IMR-90 (cell line): Measurements from ENCODE around the gene FAT2. TPM values are rescaled to one million over a fixed set of nuclear protein-coding genes. Genes with fewer than 3 reads are reported as not detected.

Experiments used
- ATAC-seq: fragments of 200-7000 bp; cut with Tn5 transposase; 2 replicates; pipeline ENCODE4 v1.9.1; 2020; ENCODE audit warnings: low read depth, mild to moderate bottlenecking, moderate library complexity
- BruUV-seq: library from RNA; stranded (reverse); fragments of 400-500 nt; replicated peaks from 2 replicates; lab custom pipeline; 2021; lab: Mats Ljungman, UMichigan
- CTCF ChIA-PET: fragments of 300-600 bp; formaldehyde crosslinking; extraction: SDS; loops from one replicate; lab custom pipeline; 2021; ENCODE audit warnings: antibody characterized with exemption; lab: Yijun Ruan, JAX
- POLR2A ChIA-PET: fragments of 300-600 bp; sonication (Branson Sonifier 250); formaldehyde crosslinking; loops from one replicate; lab custom pipeline; 2022; ENCODE audit warnings: antibody characterized with exemption; ENCODE audit not compliant: unreplicated experiment; lab: Charles Lee
- DNase-seq: peaks from one replicate; pipeline ENCODE4 v3.0.0; 2013
- H2AFZ ChIP-seq: replicated peaks from 2 replicates; pipeline ENCODE3; 2013; ENCODE audit warnings: low read length, mild to moderate bottlenecking; ENCODE audit not compliant: poor library complexity
- H2AK5ac ChIP-seq: 2 replicates; pipeline ENCODE4 v1.6.1; 2013; ENCODE audit warnings: low read depth, low read length, inconsistent platforms
- H2AK9ac ChIP-seq: replicated peaks from 2 replicates; pipeline ENCODE3; 2013; ENCODE audit warnings: mild to moderate bottlenecking, low read depth, low read length, moderate library complexity; ENCODE audit not compliant: poor library complexity
- H2BK120ac ChIP-seq: 2 replicates; pipeline ENCODE4 v1.6.1; 2013; ENCODE audit warnings: low read depth, low read length, inconsistent platforms
- H2BK15ac ChIP-seq: 3 replicates; pipeline ENCODE4 v1.6.1; 2013; ENCODE audit warnings: low read depth, low read length, inconsistent platforms
- H2BK20ac ChIP-seq: 2 replicates; pipeline ENCODE4 v1.6.1; 2013; ENCODE audit warnings: low read depth, mild to moderate bottlenecking, inconsistent platforms, low read length, moderate library complexity
- H2BK5ac ChIP-seq: 2 replicates; pipeline ENCODE4 v1.6.1; 2013; ENCODE audit warnings: mild to moderate bottlenecking, low read depth, low read length, inconsistent platforms; ENCODE audit not compliant: poor library complexity, severe bottlenecking
- H3K14ac ChIP-seq: replicated peaks from 2 replicates; pipeline ENCODE4 v1.6.1; 2013; ENCODE audit warnings: low read depth, low read length, inconsistent platforms
- H3K18ac ChIP-seq: 2 replicates; pipeline ENCODE4 v1.6.1; 2013; ENCODE audit warnings: low read depth, low read length, control low read depth
- H3K23ac ChIP-seq: 2 replicates; pipeline ENCODE4 v1.6.1; 2013; ENCODE audit warnings: low read depth, low read length, inconsistent platforms
- H3K27ac ChIP-seq: 2 replicates; pipeline ENCODE4 v1.5.1; 2013; ENCODE audit warnings: mild to moderate bottlenecking, control low read depth, low read length; ENCODE audit not compliant: insufficient read depth
- H3K27me3 ChIP-seq: 2 replicates; pipeline ENCODE4 v1.6.1; 2013; ENCODE audit warnings: low read length; ENCODE audit not compliant: control insufficient read depth, insufficient read depth
- H3K36me3 ChIP-seq: 2 replicates; pipeline ENCODE4 v1.6.1; 2013; ENCODE audit warnings: low read length, mixed read lengths; ENCODE audit not compliant: control insufficient read depth, insufficient read depth
- H3K4ac ChIP-seq: 2 replicates; pipeline ENCODE4 v1.6.1; 2013; ENCODE audit warnings: low read depth, low read length, inconsistent platforms
- H3K4me1 ChIP-seq: 2 replicates; pipeline ENCODE4 v1.6.1; 2013; ENCODE audit warnings: low read length, mixed read lengths; ENCODE audit not compliant: control insufficient read depth, insufficient read depth
- H3K4me2 ChIP-seq: 2 replicates; pipeline ENCODE4 v1.6.1; 2013; ENCODE audit warnings: low read depth, mild to moderate bottlenecking, control low read depth, low read length, moderate library complexity
- H3K4me3 ChIP-seq: 2 replicates; pipeline ENCODE4 v1.5.1; 2013; ENCODE audit warnings: low read depth, mild to moderate bottlenecking, control low read depth, low read length, moderate library complexity; ENCODE audit not compliant: insufficient read depth
- H3K56ac ChIP-seq: 2 replicates; pipeline ENCODE4 v1.6.1; 2013; ENCODE audit warnings: low read length, inconsistent platforms; ENCODE audit not compliant: insufficient read depth; ENCODE audit errors: extremely low read depth
- H3K79me1 ChIP-seq, 2 experiments: 2 replicates each; pipeline ENCODE4 v1.6.1; 2013; ENCODE audit warnings: low read length in 2 of 2, inconsistent platforms in 1 of 2, low read depth in 1 of 2
- H3K9ac ChIP-seq: 2 replicates; pipeline ENCODE4 v1.6.1; 2013; ENCODE audit warnings: low read depth, low read length, control low read depth
- H3K9me1 ChIP-seq: 2 replicates; pipeline ENCODE4 v1.6.1; 2013; ENCODE audit warnings: low read length, inconsistent platforms; ENCODE audit not compliant: insufficient read depth
- H3K9me3 ChIP-seq: 2 replicates; pipeline ENCODE4 v1.6.1; 2013; ENCODE audit warnings: low read length; ENCODE audit not compliant: control insufficient read depth, insufficient read depth
- H4K20me1 ChIP-seq: 2 replicates; pipeline ENCODE4 v1.6.1; 2013; ENCODE audit warnings: low read length, inconsistent platforms; ENCODE audit not compliant: insufficient read depth
- H4K5ac ChIP-seq: 2 replicates; pipeline ENCODE4 v1.6.1; 2013; ENCODE audit warnings: mild to moderate bottlenecking, low read depth, low read length, control low read depth
- H4K8ac ChIP-seq, 2 experiments: 2 replicates each; pipeline ENCODE4 v1.6.1; 2013; ENCODE audit warnings: low read depth in 2 of 2, low read length in 2 of 2, control low read depth in 1 of 2, inconsistent platforms in 1 of 2
- H4K91ac ChIP-seq: 2 replicates; pipeline ENCODE4 v1.6.1; 2013; ENCODE audit warnings: low read depth, low read length, inconsistent platforms; ENCODE audit not compliant: insufficient read depth
- BHLHE40 ChIP-seq: fragments of 150-350 bp; IDR thresholded peaks from 2 replicates; pipeline ENCODE4 v1.6.1; 2016; ENCODE audit warnings: mild to moderate bottlenecking, low read depth, low read length
- CEBPB ChIP-seq: IDR thresholded peaks from 2 replicates; pipeline ENCODE4 v1.6.1; 2012; ENCODE audit warnings: low read depth, low read length, improper control_type of control experiment
- FOS ChIP-seq: fragments of 150-350 bp; IDR thresholded peaks from 2 replicates; pipeline ENCODE4 v1.6.1; 2016; ENCODE audit warnings: low read depth, low read length
- MAFK ChIP-seq: IDR thresholded peaks from 2 replicates; pipeline ENCODE4 v1.6.1; 2012; ENCODE audit warnings: low read depth, low read length, improper control_type of control experiment
- MAZ ChIP-seq: IDR thresholded peaks from 2 replicates; pipeline ENCODE4 v1.6.1; 2012; ENCODE audit warnings: low read depth, mild to moderate bottlenecking, low read length, improper control_type of control experiment, moderate library complexity, borderline replicate concordance
- NFE2L2 ChIP-seq: fragments of 150-350 bp; IDR thresholded peaks from 2 replicates; pipeline ENCODE4 v1.6.1; 2016; ENCODE audit warnings: low read depth, mild to moderate bottlenecking, low read length
- RAD21 ChIP-seq: IDR thresholded peaks from 2 replicates; pipeline ENCODE4 v1.6.1; 2012; ENCODE audit warnings: low read length, improper control_type of control experiment
- RCOR1 ChIP-seq: IDR thresholded peaks from 2 replicates; pipeline ENCODE4 v1.6.1; 2012; ENCODE audit warnings: mild to moderate bottlenecking, low read length, improper control_type of control experiment; ENCODE audit not compliant: insufficient replicate concordance
- RFX5 ChIP-seq: IDR thresholded peaks from 2 replicates; pipeline ENCODE4 v1.8.0; 2012; ENCODE audit warnings: low read depth, mild to moderate bottlenecking, low read length, moderate library complexity
- SMC3 ChIP-seq: fragments of 150-350 bp; IDR thresholded peaks from 2 replicates; pipeline ENCODE4 v1.6.1; 2016; ENCODE audit warnings: low read depth, mild to moderate bottlenecking, antibody characterized with exemption, low read length, moderate library complexity
- WGBS, 2 experiments: methylation state at CpG; one replicate each; pipeline versions ENCODE4 v1.1.5 to v1.1.7; 2013; ENCODE audit warnings: missing lambda C conversion rate in 2 of 2; ENCODE audit not compliant: insufficient read length in 1 of 2; ENCODE audit errors: extremely low coverage in 2 of 2; 5-methylcytosine and 5-hydroxymethylcytosine counted together
- dilution Hi-C: fragments of 300-500 bp; cut with HindIII; formaldehyde crosslinking; loops from one replicate; pipeline ENCODE4 v1.14.3; 2018; ENCODE audit warnings: low sequenced_read_pairs; ENCODE audit not compliant: unreplicated experiment
- in situ Hi-C: fragments of 300-500 bp; cut with MboI; formaldehyde crosslinking; loops from 3 replicates; pipeline ENCODE4 v1.14.3; 2019; ENCODE audit warnings: low sequenced_read_pairs, inconsistent platforms, mixed read lengths
- intact Hi-C: fragments of 100-400 bp; cut with micrococcal nuclease; formaldehyde crosslinking; loops from 2 replicates; pipeline ENCODE4 v1.10.0; 2022
- polyA plus RNA-seq, 3 experiments: library from polyadenylated mRNA; depleted of rRNA; stranded (reverse); fragments of >200 nt; gene quantifications; 2 replicates each; pipeline ENCODE4 v1.2.3, GENCODE V29; 2012; ENCODE audit warnings: low replicate concordance in 1 of 3
- total RNA-seq: library from RNA; depleted of rRNA; stranded (reverse); fragments of >200 nt; gene quantifications from 2 replicates; pipeline ENCODE4 v1.2.3, GENCODE V29; 2012
- TF ChIP-seq, protein P1 (sequence below): conservative IDR thresholded peaks from 2 replicates; pipeline ENCODE4 v1.5.1; 2012; ENCODE audit warnings: mild to moderate bottlenecking, low read depth, low read length, improper control_type of control experiment
- TF ChIP-seq, protein P2 (sequence below): fragments of 150-350 bp; IDR thresholded peaks from 2 replicates; pipeline ENCODE4 v1.6.1; 2016; ENCODE audit warnings: low read depth, mild to moderate bottlenecking, low read length, moderate library complexity, borderline replicate concordance
- TF ChIP-seq, protein P3 (sequence below): fragments of 150-350 bp; IDR thresholded peaks from 2 replicates; pipeline ENCODE4 v1.6.1; 2017; ENCODE audit warnings: mild to moderate bottlenecking, antibody characterized with exemption, low read length, low read depth

Gene FAT2
- total and polyA plus RNA-seq, 2 of the 4 experiments (the other 2 are of a cell fraction), result under 0.01 to 0.03 TPM

DNA sequence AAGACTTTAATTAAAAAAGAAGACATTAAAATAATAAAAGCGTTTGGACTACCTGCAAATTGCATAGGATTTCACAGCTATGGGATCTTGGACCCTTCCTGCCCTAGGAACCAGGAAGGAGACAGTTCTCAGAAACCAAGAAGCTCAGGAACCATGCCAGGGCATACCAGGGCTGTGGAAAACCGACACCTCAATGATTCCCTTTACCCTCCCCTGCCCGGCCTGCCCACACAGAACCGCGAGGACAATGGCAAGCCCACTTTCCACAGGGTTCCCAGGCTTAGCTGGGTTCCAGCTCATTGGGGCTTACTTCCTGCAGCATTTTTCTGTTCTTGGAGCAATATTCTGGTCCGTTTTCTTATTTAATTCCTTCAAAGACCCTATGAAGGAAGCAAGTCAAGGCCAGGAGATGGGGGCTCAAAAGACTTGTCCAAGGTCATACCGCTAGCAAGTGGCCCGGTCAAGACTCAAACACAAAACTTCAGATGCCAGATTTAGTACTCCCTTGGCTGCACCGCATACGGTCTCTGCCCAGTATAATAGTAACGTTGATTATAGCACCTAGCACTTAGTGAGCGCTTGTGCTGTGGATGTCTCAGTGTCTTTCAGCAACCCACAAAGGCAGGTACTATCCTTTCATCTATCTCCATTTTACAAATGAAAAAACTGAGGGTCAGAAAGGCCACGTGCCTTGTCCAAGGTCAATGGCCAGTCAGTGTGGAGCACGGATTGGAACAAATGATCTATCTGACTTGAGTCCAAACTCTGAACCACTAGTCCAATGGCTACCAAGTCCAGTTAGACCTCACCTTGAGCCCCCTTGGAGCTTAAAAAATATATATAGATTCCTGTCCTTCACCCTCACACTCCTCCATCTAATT, 6.8 kb downstream of the FAT2 start:
- no peaks in the 10 kb centered on the region for H3K79me1 ChIP-seq
- no peak overlapping the region for H3K56ac ChIP-seq
- H4K5ac ChIP-seq, result no peak overlapping the region
- no peaks in the 10 kb centered on the region for H3K36me3 ChIP-seq
- no peak overlapping the region for H3K23ac ChIP-seq
- H3K4me2 ChIP-seq, result no peak overlapping the region
- no peak overlapping the region for H2AK9ac ChIP-seq
- H4K8ac ChIP-seq, result no peak overlapping the region
- H3K9ac ChIP-seq, result no peak overlapping the region
- no peak overlapping the region for H2BK15ac ChIP-seq
- dilution Hi-C loops, result no loop called here
- no peak overlapping the region for H3K14ac ChIP-seq
- no peaks in the 10 kb centered on the region for H3K9me3 ChIP-seq
- H2AFZ ChIP-seq, result no peak overlapping the region
- no peaks in the 10 kb centered on the region for H4K20me1 ChIP-seq
- no peak overlapping the region for H3K4ac ChIP-seq
- no peak overlapping the region for H3K27ac ChIP-seq
- WGBS, 2 experiments, result 47% methylated on average over 4 of the region's 14 CpGs; no CpG with 5 or more reads in 1 of the 2 experiments
- no peak overlapping the region for H2BK20ac ChIP-seq
- DNase-seq, result no peak
- no peaks in the 10 kb centered on the region for H3K9me1 ChIP-seq
- in situ Hi-C loops, result no loop called here
- H2AK5ac ChIP-seq, result no peak overlapping the region
- ATAC-seq, result no peak
- no peak overlapping the region for H3K18ac ChIP-seq
- H3K4me1 ChIP-seq, result no peaks in the 10 kb centered on the region
- no peak overlapping the region for H4K91ac ChIP-seq
- peaks cover 12% of the 10 kb centered on the region; the same call in 1 of the 2 replicates for H3K27me3 ChIP-seq
- no peak overlapping the region for H3K4me3 ChIP-seq
- POLR2A ChIA-PET, result no interaction called here
- no peak overlapping the region for H2BK5ac ChIP-seq
- TF ChIP-seq, protein P1, sequence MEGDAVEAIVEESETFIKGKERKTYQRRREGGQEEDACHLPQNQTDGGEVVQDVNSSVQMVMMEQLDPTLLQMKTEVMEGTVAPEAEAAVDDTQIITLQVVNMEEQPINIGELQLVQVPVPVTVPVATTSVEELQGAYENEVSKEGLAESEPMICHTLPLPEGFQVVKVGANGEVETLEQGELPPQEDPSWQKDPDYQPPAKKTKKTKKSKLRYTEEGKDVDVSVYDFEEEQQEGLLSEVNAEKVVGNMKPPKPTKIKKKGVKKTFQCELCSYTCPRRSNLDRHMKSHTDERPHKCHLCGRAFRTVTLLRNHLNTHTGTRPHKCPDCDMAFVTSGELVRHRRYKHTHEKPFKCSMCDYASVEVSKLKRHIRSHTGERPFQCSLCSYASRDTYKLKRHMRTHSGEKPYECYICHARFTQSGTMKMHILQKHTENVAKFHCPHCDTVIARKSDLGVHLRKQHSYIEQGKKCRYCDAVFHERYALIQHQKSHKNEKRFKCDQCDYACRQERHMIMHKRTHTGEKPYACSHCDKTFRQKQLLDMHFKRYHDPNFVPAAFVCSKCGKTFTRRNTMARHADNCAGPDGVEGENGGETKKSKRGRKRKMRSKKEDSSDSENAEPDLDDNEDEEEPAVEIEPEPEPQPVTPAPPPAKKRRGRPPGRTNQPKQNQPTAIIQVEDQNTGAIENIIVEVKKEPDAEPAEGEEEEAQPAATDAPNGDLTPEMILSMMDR, result no peak
- TF ChIP-seq CEBPB, result no peak
- TF ChIP-seq, protein P2, sequence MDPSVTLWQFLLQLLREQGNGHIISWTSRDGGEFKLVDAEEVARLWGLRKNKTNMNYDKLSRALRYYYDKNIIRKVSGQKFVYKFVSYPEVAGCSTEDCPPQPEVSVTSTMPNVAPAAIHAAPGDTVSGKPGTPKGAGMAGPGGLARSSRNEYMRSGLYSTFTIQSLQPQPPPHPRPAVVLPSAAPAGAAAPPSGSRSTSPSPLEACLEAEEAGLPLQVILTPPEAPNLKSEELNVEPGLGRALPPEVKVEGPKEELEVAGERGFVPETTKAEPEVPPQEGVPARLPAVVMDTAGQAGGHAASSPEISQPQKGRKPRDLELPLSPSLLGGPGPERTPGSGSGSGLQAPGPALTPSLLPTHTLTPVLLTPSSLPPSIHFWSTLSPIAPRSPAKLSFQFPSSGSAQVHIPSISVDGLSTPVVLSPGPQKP, result no peak
- TF ChIP-seq MAFK, result no peak
- TF ChIP-seq RCOR1, result no peak
- no peak for TF ChIP-seq FOS
- TF ChIP-seq, protein P3, sequence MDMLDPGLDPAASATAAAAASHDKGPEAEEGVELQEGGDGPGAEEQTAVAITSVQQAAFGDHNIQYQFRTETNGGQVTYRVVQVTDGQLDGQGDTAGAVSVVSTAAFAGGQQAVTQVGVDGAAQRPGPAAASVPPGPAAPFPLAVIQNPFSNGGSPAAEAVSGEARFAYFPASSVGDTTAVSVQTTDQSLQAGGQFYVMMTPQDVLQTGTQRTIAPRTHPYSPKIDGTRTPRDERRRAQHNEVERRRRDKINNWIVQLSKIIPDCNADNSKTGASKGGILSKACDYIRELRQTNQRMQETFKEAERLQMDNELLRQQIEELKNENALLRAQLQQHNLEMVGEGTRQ, result no peak
- no peak for TF ChIP-seq NFE2L2
- TF ChIP-seq RFX5, result no peak
- TF ChIP-seq MAZ, result no peak
- no peak for TF ChIP-seq SMC3
- TF ChIP-seq RAD21, result no peak
- no peak for TF ChIP-seq BHLHE40
- BruUV-seq, result no TSS peak
- H2BK120ac ChIP-seq, result no peak overlapping the region
- intact Hi-C loops, result no loop called here
- CTCF ChIA-PET, result no interaction called here
